Measurements from ENCODE around the gene ITGB3. TPM values are rescaled to one million over a fixed set of nuclear protein-coding genes. Genes with fewer than 3 reads are reported as not detected.

ITGB3 gene
- total RNA-seq, 1 donor from 2014 or later = not detected

DNA sequence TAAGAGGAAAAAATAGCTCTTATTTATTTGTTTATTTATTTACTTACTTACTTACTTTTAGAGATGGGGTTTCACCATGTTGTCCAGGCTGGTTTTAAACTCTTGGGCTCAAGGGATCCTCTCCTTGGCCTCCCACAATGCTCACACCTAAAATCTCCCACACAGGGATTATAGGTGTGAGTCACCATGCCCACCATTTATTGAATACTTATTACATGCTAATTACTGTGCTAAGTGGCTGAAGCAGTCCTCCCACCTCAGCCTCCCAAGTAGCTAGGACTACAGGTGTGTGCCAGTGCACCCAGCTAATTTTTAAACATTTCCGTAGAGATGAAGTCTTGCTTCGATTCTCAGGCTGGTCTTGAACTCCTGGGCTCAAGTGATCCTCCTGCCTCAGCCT is 11.0 kb upstream of the ITGB3 start:
- no peak for DNase-seq (ENCODE audit: low spot score)
- Mint-ChIP-seq H3K4me3 (ENCODE audit: unreplicated experiment) (no peak overlapping the region), H3K4me1 (ENCODE audit: unreplicated experiment) (peaks cover 10% of the 10 kb centered on the region), H3K27ac (ENCODE audit: unreplicated experiment) (no peak overlapping the region), H3K27me3 (ENCODE audit: unreplicated experiment) (peaks cover 2% of the 10 kb centered on the region), H3K9me3 (ENCODE audit: unreplicated experiment) (no peaks in the 10 kb centered on the region), H3K36me3 (ENCODE audit: low read depth, unreplicated experiment) (no peaks in the 10 kb centered on the region)
- TF ChIP-seq, protein P1, sequence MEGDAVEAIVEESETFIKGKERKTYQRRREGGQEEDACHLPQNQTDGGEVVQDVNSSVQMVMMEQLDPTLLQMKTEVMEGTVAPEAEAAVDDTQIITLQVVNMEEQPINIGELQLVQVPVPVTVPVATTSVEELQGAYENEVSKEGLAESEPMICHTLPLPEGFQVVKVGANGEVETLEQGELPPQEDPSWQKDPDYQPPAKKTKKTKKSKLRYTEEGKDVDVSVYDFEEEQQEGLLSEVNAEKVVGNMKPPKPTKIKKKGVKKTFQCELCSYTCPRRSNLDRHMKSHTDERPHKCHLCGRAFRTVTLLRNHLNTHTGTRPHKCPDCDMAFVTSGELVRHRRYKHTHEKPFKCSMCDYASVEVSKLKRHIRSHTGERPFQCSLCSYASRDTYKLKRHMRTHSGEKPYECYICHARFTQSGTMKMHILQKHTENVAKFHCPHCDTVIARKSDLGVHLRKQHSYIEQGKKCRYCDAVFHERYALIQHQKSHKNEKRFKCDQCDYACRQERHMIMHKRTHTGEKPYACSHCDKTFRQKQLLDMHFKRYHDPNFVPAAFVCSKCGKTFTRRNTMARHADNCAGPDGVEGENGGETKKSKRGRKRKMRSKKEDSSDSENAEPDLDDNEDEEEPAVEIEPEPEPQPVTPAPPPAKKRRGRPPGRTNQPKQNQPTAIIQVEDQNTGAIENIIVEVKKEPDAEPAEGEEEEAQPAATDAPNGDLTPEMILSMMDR (IDR thresholded peaks at IDR 0.05; ENCODE audit: unreplicated experiment) = no peak

DNA sequence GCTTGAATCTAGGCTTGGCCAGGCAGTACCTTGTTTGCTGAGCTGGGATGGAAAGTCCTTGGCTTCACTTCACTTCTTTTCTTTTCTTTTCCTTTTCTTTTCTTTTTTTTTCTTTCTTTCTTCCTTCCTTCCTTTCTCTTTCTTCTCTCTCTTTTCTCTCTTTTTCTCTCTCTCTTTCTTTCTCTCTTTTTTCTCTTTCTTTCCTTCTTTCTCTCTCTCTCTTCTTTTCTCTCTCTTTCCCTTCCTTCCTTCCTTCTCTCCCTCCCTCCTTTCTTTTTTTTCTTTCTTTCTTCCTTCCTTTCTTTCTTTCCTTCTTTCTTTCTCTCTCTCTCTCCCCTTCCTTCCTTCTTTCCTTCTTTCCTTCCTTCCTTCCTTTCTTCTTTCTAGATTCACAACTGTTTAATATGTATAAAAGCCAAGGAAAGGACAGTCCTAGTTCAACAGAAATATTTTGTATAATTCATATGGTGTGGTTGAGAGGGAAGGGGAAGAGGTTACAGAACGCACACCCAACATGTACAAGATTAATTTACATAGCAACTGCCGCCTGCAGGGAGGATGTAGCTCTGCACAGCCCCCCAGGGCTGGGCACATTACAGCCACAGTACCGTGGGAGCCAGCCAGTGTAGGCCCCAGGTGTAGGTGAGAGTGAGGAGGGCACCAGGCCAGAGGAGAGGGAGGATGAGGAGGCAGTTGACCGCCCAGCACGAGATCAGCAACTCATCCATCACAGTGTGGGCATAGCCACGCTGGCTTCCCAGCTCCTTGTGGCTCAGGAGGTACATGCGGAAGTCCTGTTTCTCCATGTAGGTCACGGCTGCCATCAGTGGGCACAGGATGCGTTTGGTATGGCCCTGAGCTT is 9.7 kb upstream of the ITGB3 start:
- Mint-ChIP-seq H3K27me3 (ENCODE audit: unreplicated experiment) (peaks cover 2% of the 10 kb centered on the region), H3K27ac (ENCODE audit: unreplicated experiment) (no peak overlapping the region), H3K4me3 (ENCODE audit: unreplicated experiment) (no peak overlapping the region), H3K36me3 (ENCODE audit: low read depth, unreplicated experiment) (no peaks in the 10 kb centered on the region), H3K9me3 (ENCODE audit: unreplicated experiment) (no peaks in the 10 kb centered on the region), H3K4me1 (ENCODE audit: unreplicated experiment) (peaks cover 10% of the 10 kb centered on the region)
- DNase-seq (ENCODE audit: low spot score) = no peak
- TF ChIP-seq, protein P1 (IDR thresholded peaks at IDR 0.05; ENCODE audit: unreplicated experiment) = no peak

DNA sequence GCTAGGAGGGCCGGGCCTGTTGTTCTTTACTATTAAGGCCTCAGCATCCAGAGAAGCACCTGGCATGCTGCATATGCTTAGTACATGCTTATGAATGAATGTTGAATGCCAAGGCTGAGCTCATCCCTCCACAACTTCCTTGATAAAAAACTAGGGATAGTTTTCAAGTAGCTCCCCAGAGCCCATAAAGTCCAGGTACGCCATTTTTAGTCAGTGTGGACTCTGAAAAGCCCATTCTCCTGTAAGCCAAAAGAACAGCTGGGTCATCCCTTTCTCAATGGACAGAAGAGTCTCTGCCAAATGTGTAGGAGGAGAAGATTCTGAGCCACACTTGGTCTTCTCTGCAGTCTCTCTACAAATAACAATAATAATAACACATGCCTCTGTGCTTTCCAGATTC is 8.9 kb upstream of the ITGB3 start:
- no peak for DNase-seq (ENCODE audit: low spot score)

DNA sequence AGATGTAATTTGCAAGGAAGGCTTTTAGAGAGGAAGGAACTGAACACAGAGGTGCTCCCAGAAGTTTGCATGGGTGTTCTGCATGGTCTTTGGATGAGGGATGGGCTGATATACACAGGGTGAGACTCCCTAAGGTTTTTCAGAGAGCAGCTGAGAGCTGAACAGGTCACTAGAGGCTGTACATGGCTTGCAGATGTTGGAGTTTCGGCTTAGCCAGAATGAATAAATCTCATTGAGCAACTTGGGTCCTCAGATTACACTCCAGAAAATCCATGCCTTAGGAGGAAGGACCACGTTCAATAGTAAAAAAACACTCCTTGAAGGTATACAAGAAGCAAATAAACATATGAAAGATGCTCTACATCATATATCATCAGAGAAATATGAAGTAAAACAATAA is 7.5 kb upstream of the ITGB3 start:
- TF ChIP-seq, protein P1 (IDR thresholded peaks at IDR 0.05; ENCODE audit: unreplicated experiment) = no peak
- Mint-ChIP-seq H3K27me3 (ENCODE audit: unreplicated experiment) (peaks cover 2% of the 10 kb centered on the region), H3K27ac (ENCODE audit: unreplicated experiment) (no peak overlapping the region), H3K9me3 (ENCODE audit: unreplicated experiment) (no peaks in the 10 kb centered on the region), H3K36me3 (ENCODE audit: low read depth, unreplicated experiment) (no peaks in the 10 kb centered on the region), H3K4me3 (ENCODE audit: unreplicated experiment) (no peak overlapping the region), H3K4me1 (ENCODE audit: unreplicated experiment) (no peaks in the 10 kb centered on the region)
- no peak for DNase-seq (ENCODE audit: low spot score)

More for the DNA sequence above, 8.9 kb upstream of the ITGB3 start:
- H3K27ac Mint-ChIP-seq (ENCODE audit: unreplicated experiment) = no peak overlapping the region
- H3K9me3 Mint-ChIP-seq (ENCODE audit: unreplicated experiment) = no peaks in the 10 kb centered on the region
- H3K27me3 Mint-ChIP-seq (ENCODE audit: unreplicated experiment) = peaks cover 2% of the 10 kb centered on the region
- H3K4me1 Mint-ChIP-seq (ENCODE audit: unreplicated experiment) = peaks cover 9% of the 10 kb centered on the region
- H3K36me3 Mint-ChIP-seq (ENCODE audit: low read depth, unreplicated experiment) = no peaks in the 10 kb centered on the region
- TF ChIP-seq, protein P1 (IDR thresholded peaks at IDR 0.05; ENCODE audit: unreplicated experiment) = no peak
- H3K4me3 Mint-ChIP-seq (ENCODE audit: unreplicated experiment) = no peak overlapping the region

DNA sequence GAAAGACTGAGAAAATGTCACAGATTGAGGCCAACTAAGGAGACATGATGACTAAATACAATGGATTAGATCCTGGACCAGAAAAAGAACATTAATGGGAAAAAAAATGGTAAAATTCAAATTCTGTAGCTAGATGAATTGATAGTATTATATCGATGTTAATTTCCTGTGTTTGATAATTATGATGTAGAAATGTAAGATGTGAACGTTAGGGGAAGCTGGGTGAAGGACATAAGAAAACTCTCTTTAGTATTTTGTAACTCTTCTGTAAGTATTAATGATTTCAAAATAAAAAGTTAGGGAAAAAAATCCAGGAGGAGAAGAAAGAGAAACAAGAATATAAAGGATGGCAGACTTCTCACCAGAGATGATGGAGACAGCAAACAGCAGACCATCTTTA is 2.8 kb upstream of the ITGB3 start:
- Mint-ChIP-seq H3K4me3 (ENCODE audit: unreplicated experiment) (no peak overlapping the region), H3K27me3 (ENCODE audit: unreplicated experiment) (peaks cover 12% of the 10 kb centered on the region), H3K4me1 (ENCODE audit: unreplicated experiment) (peaks cover 3% of the 10 kb centered on the region), H3K9me3 (ENCODE audit: unreplicated experiment) (no peaks in the 10 kb centered on the region), H3K27ac (ENCODE audit: unreplicated experiment) (no peak overlapping the region), H3K36me3 (ENCODE audit: low read depth, unreplicated experiment) (no peaks in the 10 kb centered on the region)
- TF ChIP-seq, protein P1 (IDR thresholded peaks at IDR 0.05; ENCODE audit: unreplicated experiment) = no peak
- DNase-seq (ENCODE audit: low spot score) = no peak
